Stimulated activated CD4-positive, alpha-beta T cell treated with anti-CD3 and anti-CD28 coated beads, TNF-alpha, amount 100 ng/mL, for 1 hour (primary cell): ENCODE measurements around the gene HMCN1.
"Not testable (repeated sequence)": the region's sequence is repeated elsewhere in the genome, so short reads cannot be mapped to it uniquely, and the experiment has no call there.

ENCODE experiments used
- DNase-seq, 3 donors: peaks; one replicate each; pipeline ENCODE4 v3.0.0-alpha.2; 2020; ENCODE audit warnings: low read depth in 3 of 3, low spot score in 1 of 3

The HMCN1 gene

GRCh38 chr1:185739967-185740366, 5.8 kb downstream of the HMCN1 start:
- no peak for DNase-seq

GRCh38 chr1:185741551-185741950, 7.4 kb downstream of the HMCN1 start:
- no peak for DNase-seq

- DNase-seq = no peak
Observed at GRCh38 chr1:185742403-185742802, 8.2 kb downstream of the HMCN1 start.

- no peak for DNase-seq
Observed at GRCh38 chr1:185745165-185745564, 11.0 kb downstream of the HMCN1 start.

GRCh38 chr1:185759061-185759460, 24.9 kb downstream of the HMCN1 start:
- DNase-seq = no peak

- no peak for DNase-seq
Observed at GRCh38 chr1:185761841-185762240, 27.6 kb downstream of the HMCN1 start.

GRCh38 chr1:185767508-185768120, 33.4 kb downstream of the HMCN1 start:
- DNase-seq = no peak

GRCh38 chr1:185768371-185768770, 34.2 kb downstream of the HMCN1 start:
- no peak for DNase-seq

GRCh38 chr1:185769136-185769535, 34.9 kb downstream of the HMCN1 start:
- DNase-seq = no peak

- no peak for DNase-seq
Observed at GRCh38 chr1:185774394-185774793, 40.2 kb downstream of the HMCN1 start.

- DNase-seq = no peak
Observed at GRCh38 chr1:185775501-185775900, 41.3 kb downstream of the HMCN1 start.

- DNase-seq = no peak
Observed at GRCh38 chr1:185776522-185776921, 42.3 kb downstream of the HMCN1 start.

GRCh38 chr1:185783860-185784259, 49.7 kb downstream of the HMCN1 start:
- DNase-seq = not testable (repeated sequence)

- DNase-seq = no peak
Observed at GRCh38 chr1:185785586-185785985, 51.4 kb downstream of the HMCN1 start.

GRCh38 chr1:185786524-185786923, 52.3 kb downstream of the HMCN1 start:
- DNase-seq = no peak

GRCh38 chr1:185787238-185787637, 53.0 kb downstream of the HMCN1 start:
- DNase-seq = no peak

GRCh38 chr1:185788386-185788785, 54.2 kb downstream of the HMCN1 start:
- DNase-seq = no peak

- DNase-seq = no peak
Observed at GRCh38 chr1:185789501-185790193, 55.5 kb downstream of the HMCN1 start.

- DNase-seq = no peak
Observed at GRCh38 chr1:185790194-185790735, 56.1 kb downstream of the HMCN1 start.

- no peak for DNase-seq
Observed at GRCh38 chr1:185792040-185792439, 57.8 kb downstream of the HMCN1 start.

GRCh38 chr1:185794495-185794894, 60.3 kb downstream of the HMCN1 start:
- DNase-seq = not testable (repeated sequence)

- DNase-seq = no peak
Observed at GRCh38 chr1:185795181-185795580, 61.0 kb downstream of the HMCN1 start.

- DNase-seq = no peak
Observed at GRCh38 chr1:185798505-185798904, 64.3 kb downstream of the HMCN1 start.
